K562 (cell line): ENCODE data around the gene A1CF.

ENCODE experiments used
- CTCF ChIP-seq, 3 experiments: IDR thresholded peaks in 2 of 3; conservative IDR thresholded peaks in 1 of 3; 2 replicates each; pipeline ENCODE4 v1.5.1; 2011 to 2012; ENCODE audit warnings: low read length in 3 of 3, mild to moderate bottlenecking in 3 of 3, control low read depth in 2 of 3, improper control_type of control experiment in 1 of 3, inconsistent platforms in 1 of 3, low read depth in 1 of 3, mixed read lengths in 1 of 3, moderate library complexity in 1 of 3; ENCODE audit not compliant: insufficient read depth in 2 of 3
- JUN ChIP-seq, 2 experiments: sonication (generic) in 1 of 2; formaldehyde crosslinking in 1 of 2; IDR thresholded peaks; 2 replicates each; pipeline versions ENCODE4 v1.6.1 to v1.8.0; 2012 to 2022; ENCODE audit warnings: borderline replicate concordance in 2 of 2, mild to moderate bottlenecking in 2 of 2, improper control_type of control experiment in 1 of 2, low read depth in 1 of 2, low read length in 1 of 2, missing genetic modification reagents in 1 of 2
- TARDBP ChIP-seq: fragments of 450-650 bp; IDR thresholded peaks from 2 replicates; pipeline ENCODE4 v1.6.1; 2016

DNA sequence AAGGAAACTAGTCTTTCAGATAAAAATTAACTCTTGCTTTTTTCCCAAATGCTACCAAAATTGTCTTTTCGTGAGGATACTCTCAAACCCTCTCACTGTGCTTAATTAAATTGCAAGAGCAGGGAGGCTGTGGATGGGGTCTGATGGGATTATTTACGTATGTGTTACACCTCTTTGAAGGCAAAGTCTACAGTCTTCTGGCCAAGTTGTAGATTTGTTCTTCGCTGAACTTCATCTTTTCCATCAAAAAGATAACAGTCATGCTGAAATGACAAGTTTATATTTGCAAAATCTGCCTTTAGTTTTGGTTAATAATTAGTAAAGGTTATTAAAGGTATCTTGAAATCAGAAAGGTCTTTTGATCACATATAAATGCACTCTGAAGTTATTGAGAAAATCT, 22.7 kb downstream of the A1CF start:
- TF ChIP-seq CTCF (IDR thresholded peaks at IDR 0.05 in 2 of 3, conservative IDR thresholded peaks at IDR 0.05 in 1 of 3; ENCODE audit: insufficient read depth in 2 of 3, low read depth in 1 of 3, low read length in 3 of 3) (no peak), JUN (IDR thresholded peaks at IDR 0.05; ENCODE audit: borderline replicate concordance, low read depth, low read length) (no peak), JUN (CRISPR knock-in tag; IDR thresholded peaks at IDR 0.05; ENCODE audit: borderline replicate concordance) (no peak), TARDBP (no peak)
